HFF-Myc (cell line): Measurements from ENCODE around the gene MLF2.

Source experiments
- DNase-seq: peaks from one replicate; pipeline ENCODE4 v3.0.0-alpha.2; 2011; ENCODE audit warnings: low read depth; ENCODE audit errors: extremely low read depth
- H3K4me3 ChIP-seq: replicated peaks from 2 replicates; pipeline ENCODE4 v1.5.1; 2011; ENCODE audit warnings: low read depth, mild to moderate bottlenecking, control low read depth, low read length
- CTCF ChIP-seq: IDR thresholded peaks from 2 replicates; pipeline ENCODE4 v1.5.1; 2012; ENCODE audit warnings: mild to moderate bottlenecking, low read depth, low read length, control low read depth; ENCODE audit errors: missing control alignments

Gene MLF2

GRCh38 chr12:6783828-6784227 is 30.9 kb upstream of the MLF2 start:
- H3K4me3 ChIP-seq: no peak overlapping the region
- no peak for DNase-seq
- no peak for TF ChIP-seq CTCF

- TF ChIP-seq CTCF: no peak
- no peak overlapping the region for H3K4me3 ChIP-seq
- DNase-seq: no peak
These were observed 30.1 kb upstream of the MLF2 start for GRCh38 chr12:6782850-6783566.

GRCh38 chr12:6782119-6782518 is 29.2 kb upstream of the MLF2 start:
- no peak overlapping the region for H3K4me3 ChIP-seq
- no peak for TF ChIP-seq CTCF
- no peak for DNase-seq

- no peak for TF ChIP-seq CTCF
- DNase-seq: no peak
- H3K4me3 ChIP-seq: no peak overlapping the region
These were observed 27.6 kb upstream of the MLF2 start for GRCh38 chr12:6780573-6780972.

- no peak overlapping the region for H3K4me3 ChIP-seq
- no peak for TF ChIP-seq CTCF
- DNase-seq: no peak
These were observed 26.9 kb upstream of the MLF2 start for GRCh38 chr12:6779708-6780432.

- DNase-seq: peak; percentile 82
- TF ChIP-seq CTCF: peak; percentile 91
- H3K4me3 ChIP-seq: peak overlapping the region; percentile 38
These were observed 25.9 kb upstream of the MLF2 start for GRCh38 chr12:6778574-6779550.
